Endothelial cell of umbilical vein (primary cell): Measurements from ENCODE around the gene LHFPL2. TPM values are rescaled to one million over a fixed set of nuclear protein-coding genes. Genes with fewer than 3 reads are reported as not detected.

ENCODE experiments used
- BruUV-seq: library from RNA; stranded (reverse); fragments of 400-500 nt; replicated peaks from 2 replicates; lab custom pipeline; 2021; lab: Mats Ljungman, UMichigan
- CTCF ChIA-PET: fragments of 300-600, 350-600 bp; sonication (Branson Sonifier 250); formaldehyde crosslinking; loops from one replicate; lab custom pipeline; 2021; ENCODE audit warnings: antibody characterized with exemption, inconsistent platforms; lab: Charles Lee
- POLR2A ChIA-PET: fragments of 300-600, 350-600 bp; sonication (Branson Sonifier 250); formaldehyde crosslinking; loops from one replicate; lab custom pipeline; 2021; ENCODE audit warnings: antibody characterized with exemption, inconsistent platforms; lab: Charles Lee
- DNase-seq: peaks from one replicate; pipeline ENCODE4 v3.0.0-alpha.2; 2011; ENCODE audit warnings: low read depth, low spot score
- FAIRE-seq: peaks from 2 replicates; lab custom pipeline; 2011; peaks lifted over from hg19 to GRCh38; lab: Jason Lieb, UNC
- H2AFZ ChIP-seq: 2 replicates; pipeline ENCODE4 v1.6.0; 2012; ENCODE audit warnings: low read depth, low read length, control low read depth, inconsistent platforms
- H3K27ac ChIP-seq: 2 replicates; pipeline ENCODE4 v1.5.1; 2011; ENCODE audit warnings: low read depth, mild to moderate bottlenecking, control low read depth, low read length, moderate library complexity; ENCODE audit not compliant: insufficient read depth
- H3K27me3 ChIP-seq, 2 experiments: 2 replicates each; pipeline versions ENCODE4 v1.6.0 to v1.6.1; 2011; ENCODE audit warnings: low read length in 2 of 2, mixed read lengths in 1 of 2; ENCODE audit not compliant: control insufficient read depth in 2 of 2, insufficient read depth in 2 of 2
- H3K36me3 ChIP-seq, 2 experiments: 2 replicates in 1 of 2; 3 replicates in 1 of 2; pipeline ENCODE4 v1.5.1; 2011; ENCODE audit warnings: low read length in 2 of 2, mild to moderate bottlenecking in 1 of 2, moderate library complexity in 1 of 2; ENCODE audit not compliant: control insufficient read depth in 2 of 2, insufficient read depth in 2 of 2; ENCODE audit errors: extremely low read depth in 1 of 2
- H3K4me1 ChIP-seq: 3 replicates; pipeline ENCODE4 v1.5.1; 2011; ENCODE audit warnings: mild to moderate bottlenecking, low read length; ENCODE audit not compliant: control insufficient read depth, insufficient read depth; ENCODE audit errors: extremely low read depth
- H3K4me2 ChIP-seq: 2 replicates; pipeline ENCODE4 v1.6.1; 2011; ENCODE audit warnings: low read length, control low read depth, mixed read lengths; ENCODE audit not compliant: insufficient read depth
- H3K4me3 ChIP-seq, 3 experiments: fragments of 200-600 bp in 1 of 3; sonication (generic), shearing (Covaris generic) in 1 of 3; replicated peaks in 1 of 3; 2 replicates each; pipeline ENCODE4 v1.5.1; 2011 to 2016; ENCODE audit warnings: control low read depth in 3 of 3, low read length in 3 of 3, mild to moderate bottlenecking in 2 of 3, inconsistent platforms in 1 of 3, low read depth in 1 of 3, moderate library complexity in 1 of 3; ENCODE audit not compliant: insufficient read depth in 1 of 3
- H3K79me2 ChIP-seq: 2 replicates; pipeline ENCODE4 v1.6.0; 2012; ENCODE audit warnings: low read length, inconsistent platforms; ENCODE audit not compliant: control insufficient read depth, insufficient read depth
- H3K9ac ChIP-seq: replicated peaks from 2 replicates; pipeline ENCODE3; 2011; ENCODE audit warnings: low read length, control low read depth; ENCODE audit not compliant: insufficient read depth; ENCODE audit errors: extremely low read depth
- H3K9me1 ChIP-seq: replicated peaks from 3 replicates; pipeline ENCODE4 v1.6.0; 2011; ENCODE audit warnings: mild to moderate bottlenecking, low read length; ENCODE audit not compliant: control insufficient read depth, insufficient read depth; ENCODE audit errors: extremely low read depth
- H3K9me3 ChIP-seq: replicated peaks from 2 replicates; pipeline ENCODE4 v1.5.1; 2012; ENCODE audit warnings: low read length, inconsistent platforms; ENCODE audit not compliant: control insufficient read depth, insufficient read depth
- H4K20me1 ChIP-seq: replicated peaks from 2 replicates; pipeline ENCODE3; 2011; ENCODE audit warnings: mild to moderate bottlenecking, low read length; ENCODE audit not compliant: control insufficient read depth, insufficient read depth; ENCODE audit errors: extremely low read depth
- CTCF ChIP-seq, 2 donors: IDR thresholded peaks; 1 replicate in 1 of 2; 2 replicates in 1 of 2; pipeline ENCODE4 v1.5.1; 2011; ENCODE audit warnings: low read length in 2 of 2, mild to moderate bottlenecking in 2 of 2, moderate library complexity in 2 of 2, control low read depth in 1 of 2, inconsistent platforms in 1 of 2, low read depth in 1 of 2; ENCODE audit not compliant: insufficient read depth in 1 of 2; ENCODE audit errors: extremely low read depth in 1 of 2
- EZH2 ChIP-seq: IDR thresholded peaks from 2 replicates; pipeline ENCODE4 v1.6.1; 2012; ENCODE audit warnings: borderline replicate concordance, low read depth, mild to moderate bottlenecking, moderate library complexity, low read length, inconsistent platforms; ENCODE audit not compliant: severe bottlenecking
- FOS ChIP-seq: IDR thresholded peaks from 2 replicates; pipeline ENCODE4 v1.6.1; 2011; ENCODE audit warnings: mild to moderate bottlenecking, low read length, moderate library complexity, borderline replicate concordance; ENCODE audit not compliant: insufficient read depth
- GATA2 ChIP-seq: IDR thresholded peaks from 2 replicates; pipeline ENCODE4 v1.7.0; 2011; ENCODE audit warnings: low read depth, mild to moderate bottlenecking, moderate library complexity, mixed read lengths, low read length; ENCODE audit not compliant: insufficient read length, insufficient read depth
- JUN ChIP-seq: IDR thresholded peaks from 2 replicates; pipeline ENCODE4 v1.6.1; 2011; ENCODE audit warnings: borderline replicate concordance, low read depth; ENCODE audit not compliant: insufficient read length, insufficient read depth
- MYC ChIP-seq: IDR thresholded peaks from one replicate; pipeline ENCODE4 v1.6.1; 2011; ENCODE audit warnings: mild to moderate bottlenecking, low read depth, low read length
- POLR2A ChIP-seq: IDR thresholded peaks from 2 replicates; pipeline ENCODE4 v1.6.1; 2012; ENCODE audit warnings: low read depth, mild to moderate bottlenecking, control low read depth, low read length
- POLR2AphosphoS5 ChIP-seq: IDR thresholded peaks from 2 replicates; pipeline ENCODE4 v1.6.1; 2012; ENCODE audit warnings: low read depth, mild to moderate bottlenecking, control low read depth, low read length, moderate library complexity; ENCODE audit not compliant: insufficient read depth
- dilution Hi-C: fragments of 300-500 bp; cut with MboI; formaldehyde crosslinking; loops from one replicate; pipeline ENCODE4 v1.15.0; 2019; ENCODE audit warnings: low sequenced_read_pairs; ENCODE audit not compliant: extremely low pct_ligation_motif_present
- intact Hi-C: fragments of 100-400 bp; cut with micrococcal nuclease; formaldehyde crosslinking; loops from one replicate; pipeline ENCODE4 v1.10.0; 2022
- polyA plus RNA-seq, 4 experiments: library from polyadenylated mRNA; depleted of rRNA in 3 of 4; stranded (reverse) in 3 of 4; unstranded in 1 of 4; fragments of >200 nt; gene quantifications; 2 replicates each; pipeline versions ENCODE4 v1.2.1 to v1.2.3, GENCODE V29; 2011 to 2012; ENCODE audit warnings: missing spikeins in 1 of 4
- total RNA-seq: library from RNA; stranded (reverse); gene quantifications from 2 replicates; pipeline ENCODE4 v1.2.3, GENCODE V29; 2021
- TF ChIP-seq, protein P1 (sequence below): IDR thresholded peaks from 2 replicates; pipeline ENCODE4 v1.6.1; 2011; ENCODE audit not compliant: insufficient read depth, insufficient read length

The LHFPL2 gene
- total and polyA plus RNA-seq, 2 donors (not counting 3 experiments of a cell fraction or from before 2014, with no cell fraction given), result 9.6 to 36.3 TPM

GRCh38 chr5:78546276-78546996 is 102.1 kb downstream of the LHFPL2 start:
- Histone ChIP-seq H3K9me1 (no peaks in the 10 kb centered on the region), H3K9ac (no peak overlapping the region), H3K27ac (no peak overlapping the region), H3K4me1 (no peaks in the 10 kb centered on the region), H3K27me3 (no peaks in the 10 kb centered on the region), H3K36me3 (peaks cover 0 to 5% of the 10 kb centered on the region in 2 experiments), H2AFZ (no peak overlapping the region), H4K20me1 (no peaks in the 10 kb centered on the region), H3K79me2 (no peaks in the 10 kb centered on the region), H3K4me2 (no peak overlapping the region), H3K4me3 (no peak overlapping the region), H3K9me3 (no peaks in the 10 kb centered on the region)
- DNase-seq, result no peak
- POLR2A ChIA-PET, result no interaction called here
- CTCF ChIA-PET, result no interaction called here
- no TSS peak for BruUV-seq
- TF ChIP-seq FOS (no peak), EZH2 (no peak), MYC (no peak), POLR2AphosphoS5 (no peak), JUN (no peak), CTCF (IDR thresholded peaks at IDR 0.05; ENCODE audit: extremely low read depth in 1 of 2, insufficient read depth in 1 of 2, low read depth in 1 of 2, low read length in 2 of 2) (no peak), GATA2 (no peak), POLR2A (no peak)
- TF ChIP-seq, protein P1, sequence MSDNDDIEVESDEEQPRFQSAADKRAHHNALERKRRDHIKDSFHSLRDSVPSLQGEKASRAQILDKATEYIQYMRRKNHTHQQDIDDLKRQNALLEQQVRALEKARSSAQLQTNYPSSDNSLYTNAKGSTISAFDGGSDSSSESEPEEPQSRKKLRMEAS, result no peak
- dilution Hi-C loops, result no loop called here
- no peak for FAIRE-seq
- intact Hi-C loops, result no loop called here
